Skeletal muscle satellite cell (primary cell): ENCODE measurements around the gene IPO9.

ENCODE experiments used
- H3K27me3 ChIP-seq: 2 replicates; pipeline ENCODE4 v1.7.0; 2013; ENCODE audit warnings: low read length; ENCODE audit not compliant: control insufficient read depth, insufficient read depth
- H3K36me3 ChIP-seq: 2 replicates; pipeline ENCODE4 v1.7.0; 2013; ENCODE audit warnings: mild to moderate bottlenecking, control low read depth, low read length; ENCODE audit not compliant: insufficient read depth
- H3K4me1 ChIP-seq: 2 replicates; pipeline ENCODE4 v1.7.0; 2013; ENCODE audit warnings: low read length; ENCODE audit not compliant: control insufficient read depth, insufficient read depth
- H3K4me2 ChIP-seq: 2 replicates; pipeline ENCODE4 v1.7.0; 2013; ENCODE audit warnings: mild to moderate bottlenecking, low read length
- H3K4me3 ChIP-seq: 2 replicates; pipeline ENCODE4 v1.7.0; 2013; ENCODE audit warnings: low read length
- H3K9ac ChIP-seq: 2 replicates; pipeline ENCODE4 v1.7.0; 2013; ENCODE audit warnings: mild to moderate bottlenecking, low read depth, low read length, moderate library complexity
- H3K9me3 ChIP-seq: replicated peaks from 2 replicates; pipeline ENCODE4 v1.7.0; 2013; ENCODE audit warnings: mild to moderate bottlenecking, control low read depth, low read length

The IPO9 gene

GRCh38 chr1:201790261-201790660 is 38.7 kb upstream of the IPO9 start:
- Histone ChIP-seq H3K4me3 (peak overlapping the region; percentile 7), H3K4me2 (peak overlapping the region; percentile 47), H3K36me3 (peaks cover 88% of the 10 kb centered on the region), H3K9me3 (no peaks in the 10 kb centered on the region), H3K4me1 (peaks cover 60% of the 10 kb centered on the region), H3K9ac (peak overlapping the region; percentile 57), H3K27me3 (no peaks in the 10 kb centered on the region)

- no peaks in the 10 kb centered on the region for H3K9me3 ChIP-seq
- H3K4me2 ChIP-seq: peak overlapping the region; percentile 47
- H3K4me3 ChIP-seq: peak overlapping the region; percentile 7
- peaks cover 57% of the 10 kb centered on the region for H3K4me1 ChIP-seq
- no peaks in the 10 kb centered on the region for H3K27me3 ChIP-seq
- H3K36me3 ChIP-seq: peaks cover 88% of the 10 kb centered on the region
- H3K9ac ChIP-seq: peak overlapping the region; percentile 57
Measured at GRCh38 chr1:201791051-201791778, 37.7 kb upstream of the IPO9 start.

- Histone ChIP-seq H3K9ac (peak overlapping the region; percentile 57), H3K27me3 (no peaks in the 10 kb centered on the region), H3K36me3 (peaks cover 86% of the 10 kb centered on the region), H3K4me3 (no peak overlapping the region), H3K9me3 (no peaks in the 10 kb centered on the region), H3K4me1 (peaks cover 52% of the 10 kb centered on the region), H3K4me2 (peak overlapping the region; percentile 5)
Measured at GRCh38 chr1:201791779-201792173, 37.2 kb upstream of the IPO9 start.

DNA sequence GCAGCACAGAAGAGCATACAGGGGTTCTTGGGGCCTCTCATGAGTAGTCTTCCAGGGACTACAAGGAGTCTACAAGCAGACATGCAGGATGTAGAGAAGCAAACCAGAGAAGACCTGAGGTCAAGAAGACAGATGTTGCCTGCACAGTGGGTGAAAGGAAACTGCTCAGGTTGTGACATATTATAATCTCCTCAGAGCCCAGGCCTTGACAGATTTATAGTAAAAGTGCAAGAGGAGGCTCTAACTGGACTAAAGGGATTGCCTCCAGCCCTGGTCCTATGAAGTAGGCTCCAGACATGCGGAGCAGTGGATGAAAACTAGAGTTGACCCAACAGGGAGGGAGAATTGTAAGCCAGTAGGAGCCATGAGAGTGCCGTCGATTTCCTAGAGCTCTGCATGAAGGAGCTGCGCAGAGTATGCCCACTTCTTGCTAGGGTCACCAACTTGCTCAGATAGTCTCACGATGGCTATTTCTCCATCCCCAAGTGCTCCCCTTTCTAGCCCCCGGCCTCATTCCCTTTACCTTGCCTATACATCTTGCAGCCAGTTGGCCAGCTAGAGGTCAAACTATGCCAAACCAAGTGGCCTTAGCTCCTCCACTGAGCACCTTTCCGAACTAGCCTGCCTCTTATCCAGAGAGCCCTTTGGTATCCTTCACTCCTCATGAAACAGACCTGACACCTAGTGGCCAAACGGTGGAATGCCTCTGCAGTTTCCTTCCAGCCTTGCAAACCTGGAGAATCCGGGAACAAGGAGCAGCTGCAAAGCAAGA is 36.2 kb upstream of the IPO9 start:
- Histone ChIP-seq H3K36me3 (peaks cover 86% of the 10 kb centered on the region), H3K4me3 (no peak overlapping the region), H3K4me2 (no peak overlapping the region), H3K9me3 (no peaks in the 10 kb centered on the region), H3K4me1 (peaks cover 46% of the 10 kb centered on the region), H3K27me3 (no peaks in the 10 kb centered on the region), H3K9ac (peak overlapping the region; percentile 51)

DNA sequence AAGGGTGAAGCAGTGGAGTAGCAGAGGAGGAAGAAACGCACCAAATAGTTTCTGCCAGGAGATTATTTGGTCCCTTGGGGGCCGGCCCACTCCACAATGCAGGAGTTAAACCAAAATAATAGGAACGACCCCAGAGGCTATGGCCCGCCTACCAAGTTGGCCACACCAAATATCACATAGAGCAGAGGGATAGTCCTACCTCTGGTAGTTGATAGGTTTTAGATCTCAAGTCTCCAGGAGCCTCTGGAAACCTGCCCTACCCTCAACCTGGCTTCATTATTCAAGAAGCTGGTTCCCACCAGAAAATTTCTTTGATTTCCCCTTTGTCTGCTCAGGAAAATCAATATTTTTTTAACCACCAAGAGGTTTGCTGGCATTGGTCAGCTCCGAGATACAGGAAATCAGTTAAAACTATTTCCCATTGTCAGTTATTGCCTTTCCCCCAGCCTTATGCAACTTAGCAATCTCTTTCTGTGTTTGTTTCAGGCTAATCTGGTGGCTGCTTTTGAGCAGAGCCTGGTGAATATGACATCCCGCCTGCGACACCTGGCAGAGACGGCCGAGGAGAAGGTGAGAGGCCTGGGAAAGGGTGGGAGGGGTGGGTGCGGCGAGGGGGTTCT is 35.5 kb upstream of the IPO9 start:
- Histone ChIP-seq H3K4me2 (no peak overlapping the region), H3K4me3 (no peak overlapping the region), H3K27me3 (no peaks in the 10 kb centered on the region), H3K9ac (no peak overlapping the region), H3K4me1 (peaks cover 45% of the 10 kb centered on the region), H3K36me3 (peaks cover 86% of the 10 kb centered on the region), H3K9me3 (no peaks in the 10 kb centered on the region)

DNA sequence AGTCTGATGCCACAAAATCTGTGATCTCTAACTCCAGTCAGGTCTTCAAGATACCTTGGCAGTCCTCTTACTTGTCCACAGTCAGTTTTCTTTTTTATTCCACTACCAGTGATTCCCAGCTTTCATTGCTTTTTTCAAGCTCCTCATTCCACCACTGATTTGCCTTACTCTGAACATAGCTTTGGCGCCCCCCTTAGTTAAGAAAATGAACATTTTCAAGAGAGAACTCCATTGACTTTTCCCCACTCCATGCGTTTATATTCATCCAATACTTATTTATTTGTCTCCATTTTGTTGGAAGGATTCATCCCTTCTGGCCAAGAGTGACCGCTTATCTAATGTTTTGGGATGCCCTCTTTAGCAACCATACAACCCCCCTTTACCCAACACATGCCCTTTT is 33.9 kb upstream of the IPO9 start:
- no peak overlapping the region for H3K4me3 ChIP-seq
- H3K9ac ChIP-seq: no peak overlapping the region
- no peaks in the 10 kb centered on the region for H3K9me3 ChIP-seq
- H3K36me3 ChIP-seq: peaks cover 79% of the 10 kb centered on the region
- H3K4me1 ChIP-seq: peaks cover 29% of the 10 kb centered on the region
- H3K27me3 ChIP-seq: no peaks in the 10 kb centered on the region
- no peak overlapping the region for H3K4me2 ChIP-seq

DNA sequence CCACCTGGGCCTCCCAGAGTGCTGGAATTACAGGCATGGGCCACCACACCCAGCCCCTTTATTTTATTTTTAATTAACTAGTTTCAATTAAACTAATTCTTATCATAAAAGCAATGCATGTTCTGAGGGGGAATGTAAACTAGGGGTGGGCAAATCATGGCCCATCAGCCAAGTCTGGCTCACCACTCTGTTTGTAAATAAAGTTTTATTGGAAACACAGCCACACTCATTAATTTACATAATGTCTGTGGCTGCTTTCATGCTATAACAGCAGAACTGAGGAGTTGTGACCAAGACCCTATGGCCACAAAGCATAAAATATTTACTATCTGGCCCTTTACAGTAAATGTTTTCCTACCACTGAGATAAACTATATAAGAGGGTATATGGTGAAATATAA is 28.7 kb upstream of the IPO9 start:
- Histone ChIP-seq H3K27me3 (no peaks in the 10 kb centered on the region), H3K4me3 (no peak overlapping the region), H3K36me3 (peaks cover 77% of the 10 kb centered on the region), H3K4me2 (no peak overlapping the region), H3K4me1 (no peaks in the 10 kb centered on the region), H3K9me3 (no peaks in the 10 kb centered on the region), H3K9ac (no peak overlapping the region)

- Histone ChIP-seq H3K4me3 (no peak overlapping the region), H3K9ac (no peak overlapping the region), H3K36me3 (peaks cover 93% of the 10 kb centered on the region), H3K9me3 (no peaks in the 10 kb centered on the region), H3K4me2 (no peak overlapping the region), H3K27me3 (no peaks in the 10 kb centered on the region), H3K4me1 (no peaks in the 10 kb centered on the region)
Measured at GRCh38 chr1:201806801-201807200, 22.2 kb upstream of the IPO9 start.

DNA sequence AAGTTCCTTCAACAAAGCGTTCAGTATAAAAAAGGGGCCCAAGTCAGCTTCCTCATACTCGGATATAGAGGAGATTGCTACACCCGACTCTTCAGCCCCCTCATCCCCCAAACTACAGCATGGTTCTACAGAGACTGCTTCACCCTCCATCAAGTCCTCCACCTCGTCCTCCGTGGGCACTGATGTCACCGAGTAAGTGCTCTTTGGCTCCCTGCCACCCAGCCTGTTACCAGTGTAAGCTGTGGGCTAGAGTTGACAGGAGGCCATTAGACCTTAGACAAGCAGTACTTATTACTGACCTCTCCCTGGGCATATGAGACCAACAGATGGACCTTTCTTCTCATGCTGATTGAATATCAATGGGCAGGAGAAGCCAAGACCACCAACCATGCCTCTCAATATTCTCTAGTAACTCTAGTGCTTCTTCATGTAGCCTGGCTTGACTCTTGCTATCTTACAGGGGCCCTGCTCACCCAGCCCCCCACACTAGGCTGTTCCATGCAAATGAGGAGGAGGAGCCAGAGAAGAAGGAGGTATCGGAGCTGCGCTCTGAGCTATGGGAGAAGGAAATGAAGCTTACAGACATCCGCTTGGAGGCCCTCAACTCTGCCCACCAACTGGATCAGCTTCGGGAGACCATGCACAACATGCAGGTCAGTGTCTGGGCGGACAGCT is 20.9 kb upstream of the IPO9 start:
- H3K4me2 ChIP-seq: no peak overlapping the region
- no peaks in the 10 kb centered on the region for H3K4me1 ChIP-seq
- H3K9ac ChIP-seq: no peak overlapping the region
- H3K27me3 ChIP-seq: no peaks in the 10 kb centered on the region
- no peaks in the 10 kb centered on the region for H3K9me3 ChIP-seq
- peaks cover 99% of the 10 kb centered on the region for H3K36me3 ChIP-seq
- no peak overlapping the region for H3K4me3 ChIP-seq

DNA sequence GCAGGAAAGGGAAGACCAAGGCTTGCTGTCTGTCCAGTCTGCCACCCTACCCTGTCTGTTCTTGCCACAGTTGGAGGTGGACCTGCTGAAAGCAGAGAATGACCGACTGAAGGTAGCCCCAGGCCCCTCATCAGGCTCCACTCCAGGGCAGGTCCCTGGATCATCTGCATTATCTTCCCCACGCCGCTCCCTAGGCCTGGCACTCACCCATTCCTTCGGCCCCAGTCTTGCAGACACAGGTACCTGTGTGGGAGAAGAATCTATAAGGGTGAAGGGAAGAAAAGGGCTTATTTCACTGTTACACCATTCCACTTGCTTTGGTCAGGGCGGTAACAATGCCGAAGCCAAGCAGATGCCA is 20.3 kb upstream of the IPO9 start:
- H3K4me2 ChIP-seq: no peak overlapping the region
- H3K27me3 ChIP-seq: no peaks in the 10 kb centered on the region
- no peak overlapping the region for H3K4me3 ChIP-seq
- no peak overlapping the region for H3K9ac ChIP-seq
- no peaks in the 10 kb centered on the region for H3K4me1 ChIP-seq
- peaks cover 99% of the 10 kb centered on the region for H3K36me3 ChIP-seq
- H3K9me3 ChIP-seq: no peaks in the 10 kb centered on the region

GRCh38 chr1:201809876-201810275 is 19.1 kb upstream of the IPO9 start:
- H3K36me3 ChIP-seq: peaks cover 94% of the 10 kb centered on the region
- H3K9me3 ChIP-seq: no peaks in the 10 kb centered on the region
- no peak overlapping the region for H3K4me3 ChIP-seq

More at GRCh38 chr1:201809876-201810275, 19.1 kb upstream of the IPO9 start:
- no peaks in the 10 kb centered on the region for H3K27me3 ChIP-seq
- H3K4me1 ChIP-seq: no peaks in the 10 kb centered on the region
- H3K4me2 ChIP-seq: no peak overlapping the region
- no peak overlapping the region for H3K9ac ChIP-seq
